SK-N-SH (cell line): Measurements from ENCODE around the gene MYLK. TPM values are rescaled to one million over a fixed set of nuclear protein-coding genes. Genes with fewer than 3 reads are reported as not detected.

Experiments used
- CTCF ChIP-seq: fragments of 200-600 bp; sonication (generic); IDR thresholded peaks from 2 replicates; pipeline ENCODE4 v1.6.1; 2017; ENCODE audit warnings: antibody characterized with exemption, mild to moderate bottlenecking, moderate library complexity
- EP300 ChIP-seq, 2 experiments: IDR thresholded peaks; 2 replicates each; pipeline versions ENCODE4 v1.4.0 to v1.6.1; 2012; ENCODE audit warnings: borderline replicate concordance in 1 of 2, low read depth in 1 of 2, low read length in 1 of 2
- EZH2phosphoT487 ChIP-seq: fragments of 200-600 bp; sonication (generic); IDR thresholded peaks from 2 replicates; pipeline ENCODE4 v1.6.1; 2017; ENCODE audit warnings: low read depth, mixed run types, mild to moderate bottlenecking, antibody characterized with exemption, moderate library complexity, borderline replicate concordance
- FOSL2 ChIP-seq: IDR thresholded peaks from 2 replicates; pipeline ENCODE4 v1.4.0; 2012; ENCODE audit warnings: low read depth, mild to moderate bottlenecking, moderate library complexity, borderline replicate concordance
- FOXJ3 ChIP-seq: sonication (generic); formaldehyde crosslinking; IDR thresholded peaks from 2 replicates; pipeline ENCODE4 v1.5.1; 2020; ENCODE audit warnings: mild to moderate bottlenecking, missing genetic modification reagents
- FOXM1 ChIP-seq: IDR thresholded peaks from 2 replicates; pipeline ENCODE4 v1.4.0; 2012; ENCODE audit warnings: low read depth, mild to moderate bottlenecking
- IRF3 ChIP-seq: fragments of 150-350 bp; IDR thresholded peaks from 2 replicates; pipeline ENCODE4 v1.6.1; 2016; ENCODE audit warnings: mild to moderate bottlenecking, low read depth, low read length
- JUND ChIP-seq: IDR thresholded peaks from 2 replicates; pipeline ENCODE4 v1.4.0; 2012
- MEF2A ChIP-seq: IDR thresholded peaks from 2 replicates; pipeline ENCODE4 v1.4.0; 2012; ENCODE audit warnings: low read depth, borderline replicate concordance
- MXI1 ChIP-seq: IDR thresholded peaks from 2 replicates; pipeline ENCODE4 v1.6.1; 2012; ENCODE audit warnings: mild to moderate bottlenecking, low read depth, low read length, improper control_type of control experiment
- NFIC ChIP-seq: IDR thresholded peaks from 2 replicates; pipeline ENCODE4 v1.4.0; 2012; ENCODE audit warnings: borderline replicate concordance
- NRF1 ChIP-seq: IDR thresholded peaks from 2 replicates; pipeline ENCODE4 v1.6.1; 2012; ENCODE audit warnings: low read depth, mild to moderate bottlenecking, low read length
- RCOR1 ChIP-seq: fragments of 150-350 bp; IDR thresholded peaks from 2 replicates; pipeline ENCODE4 v1.6.1; 2017; ENCODE audit warnings: antibody characterized with exemption, low read length
- REST ChIP-seq: IDR thresholded peaks from 2 replicates; pipeline ENCODE4 v1.6.1; 2012; ENCODE audit warnings: mild to moderate bottlenecking, low read depth, low read length, moderate library complexity
- SIN3A ChIP-seq: IDR thresholded peaks from 2 replicates; pipeline ENCODE4 v1.6.1; 2012; ENCODE audit warnings: low read depth, mild to moderate bottlenecking, low read length, moderate library complexity, borderline replicate concordance
- SMC3 ChIP-seq: IDR thresholded peaks from 2 replicates; pipeline ENCODE4 v1.6.1; 2012; ENCODE audit warnings: low read depth, low read length, improper control_type of control experiment
- TCF12 ChIP-seq: IDR thresholded peaks from 2 replicates; pipeline ENCODE4 v1.4.0; 2012
- TEAD4 ChIP-seq: IDR thresholded peaks from 2 replicates; pipeline ENCODE4 v1.4.0; 2012; ENCODE audit warnings: mild to moderate bottlenecking, borderline replicate concordance; ENCODE audit not compliant: insufficient read depth
- USF2 ChIP-seq: fragments of 150-350 bp; IDR thresholded peaks from 2 replicates; pipeline ENCODE4 v1.6.1; 2017; ENCODE audit warnings: antibody characterized with exemption, low read length, low read depth, borderline replicate concordance
- polyA plus RNA-seq, 3 experiments: library from polyadenylated mRNA; depleted of rRNA; stranded (reverse); fragments of >200 nt; gene quantifications; 2 replicates each; pipeline ENCODE4 v1.2.3, GENCODE V29; 2012

The MYLK gene
- polyA plus RNA-seq, 1 of the 3 experiments (the other 2 are of a cell fraction), result 272 TPM

- TF ChIP-seq SIN3A (no peak), MXI1 (no peak), IRF3 (no peak), RCOR1 (no peak), FOSL2 (peak; percentile 93), FOXJ3 (no peak), TEAD4 (peak; percentile 96), TCF12 (peak; percentile 91), EZH2phosphoT487 (no peak), FOXM1 (peak; percentile 86), EP300 (IDR thresholded peaks at IDR 0.05; ENCODE audit: borderline replicate concordance in 1 of 2, low read depth in 1 of 2, low read length in 1 of 2) (peak in 1 of 2 experiments; percentile 96; a peak in 2 of 4 replicates), NRF1 (no peak), SMC3 (no peak), JUND (peak; percentile 87), MEF2A (no peak), CTCF (0 out of 2 replicates have a peak, but pooled peaks have one; percentile 16), USF2 (no peak), NFIC (peak; percentile 82), REST (peak; percentile 63; the same call in 1 of the 2 replicates)
These were observed 133.3 kb downstream of the MYLK start (continued) for GRCh38 chr3:123750659-123751420.
